ENCODE data around the gene SLC36A3.

DNA sequence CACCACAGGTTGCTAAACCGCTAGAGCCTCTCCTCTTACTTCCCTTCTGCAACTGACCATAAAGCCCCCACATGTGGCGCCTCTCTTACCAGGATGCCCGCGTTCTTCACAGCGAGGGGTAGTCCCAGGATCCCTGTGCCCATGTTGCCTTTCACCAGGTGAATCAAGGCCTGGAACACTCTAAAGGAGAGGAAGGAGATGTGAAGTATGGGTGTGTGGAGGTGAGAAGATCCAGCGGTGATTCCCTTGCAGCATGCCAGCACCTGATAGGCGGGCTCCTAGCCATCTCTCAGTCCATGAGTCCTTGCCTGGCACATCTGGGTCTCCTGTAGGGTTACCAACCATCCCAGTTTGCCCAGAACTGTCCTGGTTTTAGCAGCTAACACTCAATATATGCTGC lies 40.5 kb upstream of the SLC36A3 start:
- TF ChIP-seq CTCF (IDR thresholded peaks at IDR 0.05; ENCODE audit: low read length) (no peak), EZH2 (IDR thresholded peaks at IDR 0.05; ENCODE audit: borderline replicate concordance, low read length) (no peak)
